Stimulated activated CD4-positive, alpha-beta T cell treated with anti-CD3 and anti-CD28 coated beads, Interleukin-2, amount 100 ng/mL, for 24 hours (primary cell): ENCODE data around the gene ZNF784.
"Not testable (repeated sequence)": the region's sequence is repeated elsewhere in the genome, so short reads cannot be mapped to it uniquely, and the experiment has no call there.

Experiments
- DNase-seq, 2 donors: peaks; one replicate each; pipeline ENCODE4 v3.0.0-alpha.2; 2020

The ZNF784 gene

GRCh38 chr19:55599842-55600661 is 24.3 kb downstream of the ZNF784 start, which contains the start of gene ZNF524:
ZNF524 (plus strand) TSS chr19:55600288; CDS start chr19:55602113, 1,825 bp downstream.
- DNase-seq: peak; percentile 83 to 84

GRCh38 chr19:55599468-55599841 is 24.9 kb downstream of the ZNF784 start, which contains the start of gene FIZ1:
FIZ1 (minus strand) TSS chr19:55599517; CDS start chr19:55597865, 1,652 bp downstream.
- peak; percentile 97 for DNase-seq

GRCh38 chr19:55598719-55599467 is 25.5 kb downstream of the ZNF784 start:
- peak; percentile 92 for DNase-seq

- no peak for DNase-seq
These were observed 26.3 kb downstream of the ZNF784 start for GRCh38 chr19:55598034-55598433.

- DNase-seq: no peak
These were observed 26.9 kb downstream of the ZNF784 start for GRCh38 chr19:55597501-55597921.

GRCh38 chr19:55596304-55596703 is 28.1 kb downstream of the ZNF784 start:
- no peak for DNase-seq

GRCh38 chr19:55594996-55595545 is 29.3 kb downstream of the ZNF784 start:
- DNase-seq: no peak

- DNase-seq: no peak
These were observed 31.1 kb downstream of the ZNF784 start for GRCh38 chr19:55593096-55593772.

- DNase-seq: no peak
These were observed 31.8 kb downstream of the ZNF784 start for GRCh38 chr19:55592391-55593090.

GRCh38 chr19:55591555-55591954 is 32.8 kb downstream of the ZNF784 start:
- no peak for DNase-seq

- peak in 1 of 2 donors; percentile 26 for DNase-seq
These were observed 33.7 kb downstream of the ZNF784 start for GRCh38 chr19:55590617-55591016.

GRCh38 chr19:55590109-55590508 is 34.3 kb downstream of the ZNF784 start:
- no peak for DNase-seq

- DNase-seq: no peak
These were observed 35.6 kb downstream of the ZNF784 start for GRCh38 chr19:55588738-55589137.

- peak; percentile 94 to 97 for DNase-seq
These were observed 37.2 kb downstream of the ZNF784 start for GRCh38 chr19:55586976-55587668.

GRCh38 chr19:55585658-55586339 is 38.6 kb downstream of the ZNF784 start:
- peak; percentile 65 to 68 for DNase-seq

GRCh38 chr19:55584871-55585270 is 39.5 kb downstream of the ZNF784 start:
- DNase-seq: no peak

GRCh38 chr19:55583897-55584296 is 40.5 kb downstream of the ZNF784 start:
- not testable (repeated sequence) for DNase-seq

- not testable (repeated sequence) for DNase-seq
These were observed 42.1 kb downstream of the ZNF784 start for GRCh38 chr19:55582284-55582683.

GRCh38 chr19:55581823-55582223 is 42.5 kb downstream of the ZNF784 start:
- no peak for DNase-seq

GRCh38 chr19:55581145-55581822 is 43.1 kb downstream of the ZNF784 start:
- peak in 1 of 2 donors; percentile 33 for DNase-seq
